Omental fat pad (tissue), 4 donors: ENCODE measurements around the gene GPC6. TPM values are rescaled to one million over a fixed set of nuclear protein-coding genes. Genes with fewer than 3 reads are reported as not detected.

Source experiments
- ATAC-seq: fragments of 150-250 bp; one replicate; pipeline ENCODE4 v1.9.1; 2016; ENCODE audit warnings: mild to moderate bottlenecking, moderate library complexity; ENCODE audit not compliant: low FRiP score
- DNase-seq: peaks from one replicate; pipeline ENCODE4 v3.0.0-alpha.2; 2019; ENCODE audit warnings: low spot score
- CTCF ChIP-seq, 3 donors: fragments of 450-650 bp; IDR thresholded peaks; one replicate each; pipeline ENCODE4 v1.5.1; 2016 to 2017; ENCODE audit warnings: antibody characterized with exemption in 3 of 3, mild to moderate bottlenecking in 3 of 3, moderate library complexity in 2 of 3
- total RNA-seq, 4 donors: library from RNA; depleted of rRNA; stranded (reverse); fragments of >200 nt; gene quantifications; one replicate each; pipeline ENCODE4 v1.1.0, GENCODE V29; 2016

GPC6 gene
- 10 to 100 TPM in 3 of 4 donors, 1 to 10 TPM in 1; 9.2 to 24.4 (median 16.4) TPM for total RNA-seq

GRCh38 chr13:93226623-93227279 lies at the start of gene GPC6:
GPC6 (plus strand) TSS chr13:93226807.
- TF ChIP-seq CTCF (IDR thresholded peaks at IDR 0.05): no peak
- DNase-seq: no peak
- no peak for ATAC-seq

GRCh38 chr13:93180356-93180969 lies 46.1 kb upstream of the GPC6 start:
- DNase-seq: no peak
- TF ChIP-seq CTCF (IDR thresholded peaks at IDR 0.05): no peak
- no peak for ATAC-seq

- no peak for TF ChIP-seq CTCF (IDR thresholded peaks at IDR 0.05)
- ATAC-seq (no peak), DNase-seq (no peak)
Measured at GRCh38 chr13:93182406-93182805, 44.2 kb upstream of the GPC6 start.

GRCh38 chr13:93183302-93183701 lies 43.3 kb upstream of the GPC6 start:
- TF ChIP-seq CTCF (IDR thresholded peaks at IDR 0.05): no peak
- ATAC-seq: no peak
- DNase-seq: no peak

GRCh38 chr13:93190006-93190405 lies 36.6 kb upstream of the GPC6 start:
- TF ChIP-seq CTCF (IDR thresholded peaks at IDR 0.05): no peak
- ATAC-seq: no peak
- DNase-seq: no peak

- ATAC-seq: no peak
- TF ChIP-seq CTCF (IDR thresholded peaks at IDR 0.05): no peak
- no peak for DNase-seq
Measured at GRCh38 chr13:93193682-93194081, 32.9 kb upstream of the GPC6 start.

- no peak for TF ChIP-seq CTCF (IDR thresholded peaks at IDR 0.05)
- no peak for ATAC-seq
- no peak for DNase-seq
Measured at GRCh38 chr13:93199856-93200255, 26.8 kb upstream of the GPC6 start.
